Smooth muscle cell (in vitro differentiated cells): ENCODE data around the gene DRP2. TPM values are rescaled to one million over a fixed set of nuclear protein-coding genes. Genes with fewer than 3 reads are reported as not detected.
A peak's percentile ranks its signal among the peaks of the same experiment; 100 is the strongest.

ENCODE experiments used
- DNase-seq: peaks from one replicate; lab custom pipeline; 2025; ENCODE audit not compliant: unreplicated experiment; lab: John Stamatoyannopoulos, UW
- H2AFZ ChIP-seq: fragments of 200-600 bp; sonication (generic); 2 replicates; pipeline ENCODE4 v1.6.0; 2016; ENCODE audit warnings: antibody characterized with exemption, low read depth, mild to moderate bottlenecking
- H3F3A ChIP-seq: fragments of 200-600 bp; sonication (generic); 2 replicates; pipeline ENCODE4 v1.6.0; 2017; ENCODE audit warnings: antibody characterized with exemption, low read depth
- H3K27ac ChIP-seq: fragments of 200-600 bp; sonication (generic); 2 replicates; pipeline ENCODE4 v1.5.1; 2016; ENCODE audit warnings: low read depth, mild to moderate bottlenecking
- H3K27me3 ChIP-seq: fragments of 200-600 bp; sonication (generic); 2 replicates; pipeline ENCODE4 v1.6.1; 2016; ENCODE audit warnings: low read depth, mild to moderate bottlenecking
- H3K36me3 ChIP-seq: fragments of 200-600 bp; sonication (generic); 2 replicates; pipeline ENCODE4 v1.5.1; 2016; ENCODE audit warnings: low read depth
- H3K4me1 ChIP-seq: fragments of 200-600 bp; sonication (generic); 2 replicates; pipeline ENCODE4 v1.5.1; 2016; ENCODE audit warnings: low read depth
- H3K4me2 ChIP-seq: fragments of 200-600 bp; sonication (generic); 2 replicates; pipeline ENCODE4 v1.6.0; 2016; ENCODE audit warnings: mild to moderate bottlenecking
- H3K4me3 ChIP-seq: fragments of 200-600 bp; sonication (generic); 2 replicates; pipeline ENCODE4 v1.5.1; 2016; ENCODE audit warnings: mild to moderate bottlenecking
- H3K79me2 ChIP-seq: fragments of 200-600 bp; sonication (generic); 2 replicates; pipeline ENCODE4 v1.6.0; 2016; ENCODE audit warnings: low read depth, mild to moderate bottlenecking
- H3K9ac ChIP-seq: fragments of 200-600 bp; sonication (generic); 2 replicates; pipeline ENCODE4 v1.6.0; 2016; ENCODE audit warnings: low read depth
- H3K9me3 ChIP-seq: fragments of 200-600 bp; sonication (generic); replicated peaks from 2 replicates; pipeline ENCODE4 v1.5.1; 2016; ENCODE audit warnings: low read depth
- H4K20me1 ChIP-seq: fragments of 200-600 bp; sonication (generic); 2 replicates; pipeline ENCODE4 v1.6.0; 2016; ENCODE audit warnings: low read depth
- CTCF ChIP-seq: fragments of 200-600 bp; sonication (generic); IDR thresholded peaks from 2 replicates; pipeline ENCODE4 v1.5.1; 2017; ENCODE audit warnings: borderline replicate concordance, mild to moderate bottlenecking, antibody characterized with exemption; ENCODE audit not compliant: insufficient read depth, poor library complexity, severe bottlenecking
- WGBS: methylation state at CpG from one replicate; pipeline ENCODE4 v1.1.7; 2016; ENCODE audit warnings: low lambda C conversion rate; 5-methylcytosine and 5-hydroxymethylcytosine counted together
- polyA plus RNA-seq: library from polyadenylated mRNA; unstranded; fragments of >200 nt; fragmentation: Nextera tagmentation; extraction: Ambion mirVana; gene quantifications from 2 replicates; pipeline ENCODE4 v1.2.1, GENCODE V29; 2016
- total RNA-seq: library from RNA; depleted of rRNA; stranded (reverse); fragments of >200 nt; gene quantifications from 2 replicates; pipeline ENCODE4 v1.2.3, GENCODE V29; 2014

The DRP2 gene
- total and polyA plus RNA-seq, 2 experiments from 2014 or later = 6.8 to 10.8 TPM

- Histone ChIP-seq H3K36me3 (no peaks in the 10 kb centered on the region), H4K20me1 (no peaks in the 10 kb centered on the region), H3K4me3 (no peak overlapping the region), H3F3A (no peaks in the 10 kb centered on the region), H3K9ac (no peak overlapping the region), H3K27ac (no peak overlapping the region), H3K79me2 (no peaks in the 10 kb centered on the region), H3K27me3 (no peaks in the 10 kb centered on the region), H3K4me1 (no peaks in the 10 kb centered on the region), H3K9me3 (no peaks in the 10 kb centered on the region), H3K4me2 (no peak overlapping the region), H2AFZ (no peak overlapping the region)
- WGBS = 90% methylated on average over 11 of the region's 11 CpGs
- no peak for DNase-seq
- no peak for TF ChIP-seq CTCF
Observed at GRCh38 chrX:101258259-101258581, 38.6 kb downstream of the DRP2 start.

GRCh38 chrX:101260435-101260834 lies 40.8 kb downstream of the DRP2 start:
- H3K79me2 ChIP-seq = no peaks in the 10 kb centered on the region
- no peaks in the 10 kb centered on the region for H3K36me3 ChIP-seq
- no peak overlapping the region for H3K4me3 ChIP-seq
- H3F3A ChIP-seq = no peaks in the 10 kb centered on the region
- H3K9ac ChIP-seq = no peak overlapping the region
- 77% methylated on average over 4 of the region's 4 CpGs for WGBS
- DNase-seq = no peak
- H3K9me3 ChIP-seq = no peaks in the 10 kb centered on the region
- no peak overlapping the region for H2AFZ ChIP-seq
- H3K4me1 ChIP-seq = no peaks in the 10 kb centered on the region
- no peak overlapping the region for H3K4me2 ChIP-seq
- TF ChIP-seq CTCF = peak; percentile 5
- no peak overlapping the region for H3K27ac ChIP-seq
- H3K27me3 ChIP-seq = no peaks in the 10 kb centered on the region
- no peaks in the 10 kb centered on the region for H4K20me1 ChIP-seq

- 79% methylated on average over 4 of the region's 4 CpGs for WGBS
Observed at GRCh38 chrX:101262590-101262989, 43.0 kb downstream of the DRP2 start.

More at GRCh38 chrX:101262590-101262989, 43.0 kb downstream of the DRP2 start:
- Histone ChIP-seq H3K27ac (no peak overlapping the region), H3F3A (no peaks in the 10 kb centered on the region), H3K4me1 (no peaks in the 10 kb centered on the region), H3K79me2 (no peaks in the 10 kb centered on the region), H3K4me2 (no peak overlapping the region), H3K27me3 (no peaks in the 10 kb centered on the region), H3K36me3 (no peaks in the 10 kb centered on the region), H3K4me3 (no peak overlapping the region), H2AFZ (no peak overlapping the region), H4K20me1 (no peaks in the 10 kb centered on the region), H3K9me3 (no peaks in the 10 kb centered on the region), H3K9ac (no peak overlapping the region)
- no peak for DNase-seq
- no peak for TF ChIP-seq CTCF
